LNCAP (cell line): ENCODE results near the gene FGFR4.

Experiments
- CTCF ChIP-seq: fragments of 450-650 bp; IDR thresholded peaks from 2 replicates; pipeline ENCODE4 v1.5.1; 2017; ENCODE audit warnings: mild to moderate bottlenecking

Gene FGFR4

GRCh38 chr5:177123789-177124485, 37.2 kb downstream of the FGFR4 start:
- TF ChIP-seq CTCF = no peak

- no peak for TF ChIP-seq CTCF
Measured at GRCh38 chr5:177124486-177124991, 37.8 kb downstream of the FGFR4 start.

- no peak for TF ChIP-seq CTCF
Measured at GRCh38 chr5:177126771-177127170, 40.1 kb downstream of the FGFR4 start.

- TF ChIP-seq CTCF = no peak
Measured at GRCh38 chr5:177128551-177128981, 41.9 kb downstream of the FGFR4 start.

- TF ChIP-seq CTCF = no peak
Measured at GRCh38 chr5:177130211-177131018, 43.7 kb downstream of the FGFR4 start.

- no peak for TF ChIP-seq CTCF
Measured at GRCh38 chr5:177131019-177131320, 44.3 kb downstream of the FGFR4 start.

- TF ChIP-seq CTCF = no peak
Measured at GRCh38 chr5:177131352-177132135, 44.8 kb downstream of the FGFR4 start.
